Activated CD4-positive, CD25-positive, alpha-beta regulatory T cell (primary cell): Measurements from ENCODE around the gene LTBP2.

Experiments
- DNase-seq, 4 experiments: peaks; one replicate each; lab custom pipeline; 2025; lab: John Stamatoyannopoulos, UW

Gene LTBP2

DNA sequence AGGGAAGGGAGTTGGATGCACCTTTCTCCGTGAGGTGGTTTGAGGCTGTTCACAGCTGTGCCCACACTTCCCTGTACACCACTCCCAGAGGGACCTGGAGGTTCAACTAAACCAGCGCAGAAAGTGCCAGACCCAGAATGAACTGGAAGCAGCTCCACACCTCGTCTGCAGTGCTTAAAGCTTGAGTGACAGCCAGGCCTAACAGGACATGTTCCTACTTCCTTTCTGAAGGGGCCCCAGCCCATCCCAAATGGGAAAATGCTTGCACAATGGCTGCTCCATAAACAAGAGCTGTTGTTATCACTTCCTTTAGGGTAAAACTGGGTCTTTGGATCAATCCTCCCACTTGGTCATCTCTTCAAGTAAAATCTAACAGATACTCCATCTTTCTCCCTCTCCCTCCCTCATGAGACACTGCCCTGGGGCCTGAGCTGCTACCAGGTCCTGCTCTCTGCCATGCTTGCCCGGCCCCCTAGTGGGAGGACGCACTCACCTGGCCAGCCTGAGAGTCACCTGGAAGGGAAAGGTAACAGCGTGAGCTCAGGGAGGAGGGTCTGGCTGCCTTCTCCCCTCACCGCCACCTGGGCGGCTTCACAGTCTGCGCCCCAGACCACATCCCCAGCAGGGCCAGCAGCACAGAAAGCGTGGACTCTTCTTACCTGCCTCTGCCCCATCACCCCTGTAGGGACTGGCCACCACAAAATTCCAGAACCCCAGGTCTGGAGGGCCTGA lies 85.0 kb downstream of the LTBP2 start:
- DNase-seq, result no peak

DNA sequence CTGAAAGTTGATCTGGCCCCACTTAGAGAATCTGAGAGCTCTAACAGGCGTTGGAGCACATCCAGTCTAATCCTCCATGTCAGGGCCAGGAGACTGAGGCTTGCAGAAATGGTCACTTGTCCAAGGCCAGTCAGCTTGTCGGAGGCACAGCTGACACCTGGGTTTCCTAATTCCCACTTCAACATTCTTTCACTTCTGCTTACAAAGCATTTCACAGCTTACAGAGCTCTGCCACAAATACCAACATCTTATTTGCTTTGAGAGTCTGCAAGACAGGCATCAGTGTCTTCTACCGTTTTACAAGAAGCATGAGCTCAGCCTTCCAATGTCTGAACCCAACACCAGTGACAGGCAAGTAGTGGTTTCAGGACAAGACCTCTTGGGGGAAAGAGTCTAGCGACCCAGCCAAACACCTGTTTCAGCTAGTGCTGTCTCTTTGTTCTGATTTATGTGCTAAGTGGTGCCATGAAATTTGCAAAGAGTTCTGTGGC lies 86.6 kb downstream of the LTBP2 start:
- DNase-seq, result no peak

DNA sequence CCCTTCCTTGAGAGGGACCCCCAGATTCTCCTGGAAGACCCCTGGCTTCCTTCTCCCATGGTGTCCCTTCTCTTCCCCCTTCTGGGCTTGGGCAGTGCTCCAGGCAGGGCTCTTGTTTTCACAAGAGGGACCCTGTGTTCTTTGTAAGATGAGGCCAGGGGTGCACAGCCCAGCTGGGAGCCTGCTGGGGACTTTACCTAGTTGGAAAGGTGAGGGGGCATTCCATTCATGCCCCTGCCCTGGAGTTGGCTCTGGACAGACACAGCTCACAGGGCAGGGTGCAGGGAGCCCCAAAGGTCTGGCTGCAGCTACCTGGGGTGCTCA lies 87.3 kb downstream of the LTBP2 start:
- DNase-seq, result no peak

DNA sequence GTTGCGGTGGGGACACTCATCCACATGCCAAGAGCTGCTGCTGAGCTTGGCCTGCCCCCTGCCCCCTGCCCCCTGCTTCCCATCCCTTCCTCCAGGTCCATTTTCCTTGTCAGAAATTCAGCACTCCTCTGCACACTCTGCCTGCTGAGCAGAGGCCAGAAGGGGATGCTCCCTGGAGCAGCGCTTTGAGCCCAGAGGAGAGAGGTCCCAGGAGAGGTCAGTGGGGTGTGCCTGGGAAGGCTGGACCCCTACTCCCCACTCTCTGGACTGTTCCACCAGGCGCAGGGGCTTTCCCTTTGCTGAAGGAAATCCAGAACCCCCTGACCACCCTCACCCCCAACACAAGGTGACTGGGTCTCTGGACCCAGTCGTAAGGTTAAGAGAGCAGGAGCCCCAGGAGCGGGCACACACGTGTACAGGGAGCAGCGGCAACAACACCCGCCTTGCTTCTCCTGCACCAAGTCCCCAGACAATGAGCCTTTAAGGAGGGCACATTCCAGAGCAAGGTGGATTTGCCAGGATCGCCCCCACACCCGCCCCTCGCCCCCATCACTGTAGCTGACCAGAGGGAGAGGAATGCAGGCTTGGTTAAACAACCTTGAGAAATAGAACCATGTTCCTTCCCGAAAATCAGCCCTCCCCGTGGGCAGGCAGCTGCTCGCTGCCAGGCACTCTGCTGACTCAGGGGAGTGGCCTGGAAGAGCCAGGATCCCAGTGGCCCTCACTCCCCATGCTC lies 87.8 kb downstream of the LTBP2 start:
- DNase-seq, result no peak

DNA sequence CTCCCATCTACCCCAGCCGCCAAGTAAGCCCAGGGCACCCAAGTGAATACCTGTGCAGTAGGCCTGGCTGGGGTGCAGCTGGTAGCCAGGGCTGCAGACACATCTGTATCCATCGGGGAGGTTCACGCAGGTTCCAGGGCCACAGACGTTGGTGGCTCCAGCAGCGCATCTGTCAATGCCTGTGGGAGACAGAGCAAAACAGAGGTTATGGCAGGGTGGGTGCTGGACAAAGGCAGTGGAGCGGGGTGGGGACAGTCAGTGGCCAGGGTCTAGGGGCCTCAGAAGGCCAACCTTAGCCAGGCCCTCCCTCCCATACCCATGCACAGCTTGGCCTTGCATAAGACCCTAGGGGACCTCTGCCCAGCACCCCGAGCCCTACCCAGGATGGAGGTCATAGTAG lies 89.3 kb downstream of the LTBP2 start:
- DNase-seq, result no peak

DNA sequence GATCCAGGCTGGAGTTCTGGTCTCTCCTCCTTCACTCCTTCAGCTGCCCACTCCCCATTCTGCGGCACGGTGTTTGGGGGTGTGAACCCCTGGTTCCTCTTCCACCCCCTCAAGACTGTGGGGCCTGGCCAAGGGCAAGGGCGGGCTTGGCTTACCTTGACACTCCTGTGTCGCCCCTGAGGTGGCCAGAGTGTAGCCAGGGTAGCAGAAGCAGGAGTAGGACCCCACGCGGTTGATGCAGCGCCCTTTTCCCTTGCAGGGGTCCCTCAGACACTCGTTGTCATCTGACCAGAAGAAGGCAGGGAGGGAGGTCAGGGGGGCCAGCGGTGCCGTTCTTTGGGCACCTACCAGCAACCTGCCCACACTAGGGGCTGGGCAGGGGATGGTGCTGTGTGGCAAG lies 90.3 kb downstream of the LTBP2 start:
- DNase-seq, result no peak

DNA sequence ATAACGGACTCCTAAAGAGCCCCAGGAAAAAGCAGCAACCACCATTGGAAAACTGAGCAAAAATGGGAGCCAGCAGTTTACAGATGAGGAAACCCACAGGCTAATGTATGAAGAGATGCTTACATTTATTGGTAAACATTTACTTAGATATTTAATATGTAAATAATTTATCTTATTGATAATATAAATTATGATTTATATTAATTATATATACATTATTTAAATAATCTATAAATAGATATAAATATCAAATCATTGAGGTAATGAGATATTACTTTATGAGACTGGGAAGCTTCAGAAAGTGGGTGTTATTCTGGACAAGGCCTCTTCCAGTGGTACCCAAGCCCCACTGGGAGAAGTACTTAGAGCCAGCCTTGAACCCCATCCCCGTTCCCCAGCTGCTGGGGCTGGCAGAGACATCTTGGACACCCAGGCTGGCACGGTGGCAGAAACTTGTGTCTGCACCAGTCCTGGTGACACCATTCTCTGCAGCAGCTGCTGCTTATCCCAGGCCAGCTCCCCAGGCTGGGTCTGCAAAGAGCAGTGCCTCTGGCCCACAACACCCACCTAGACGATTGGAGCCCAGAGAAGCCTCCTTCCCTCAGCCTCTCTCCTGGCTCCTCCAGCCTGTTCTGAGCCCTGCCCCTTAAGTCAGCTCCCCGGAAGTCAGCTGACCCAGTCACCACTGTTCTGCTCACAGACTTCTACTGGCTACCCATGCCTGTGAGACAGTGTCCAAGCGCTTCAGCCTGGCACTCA lies 92.5 kb downstream of the LTBP2 start:
- no peak for DNase-seq

DNA sequence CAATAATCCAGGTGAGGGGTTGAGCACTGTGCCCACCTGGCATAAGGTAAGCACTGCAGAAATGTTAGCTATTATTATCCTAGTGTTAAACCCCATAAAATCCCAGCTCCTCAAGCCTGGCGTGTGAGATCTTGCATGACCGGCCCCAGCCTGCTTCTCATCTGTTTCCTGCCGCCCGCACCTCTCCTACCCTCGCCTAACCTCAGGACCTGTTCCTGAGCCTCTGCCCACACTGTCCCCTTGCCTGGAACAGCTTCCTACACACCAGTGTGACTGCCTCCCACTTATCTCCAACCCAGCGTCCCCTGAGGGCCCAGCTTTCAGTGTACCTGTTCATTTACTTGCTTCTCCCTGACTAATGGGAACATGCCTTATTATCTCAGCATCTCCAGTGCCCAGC lies 93.8 kb downstream of the LTBP2 start:
- no peak for DNase-seq

DNA sequence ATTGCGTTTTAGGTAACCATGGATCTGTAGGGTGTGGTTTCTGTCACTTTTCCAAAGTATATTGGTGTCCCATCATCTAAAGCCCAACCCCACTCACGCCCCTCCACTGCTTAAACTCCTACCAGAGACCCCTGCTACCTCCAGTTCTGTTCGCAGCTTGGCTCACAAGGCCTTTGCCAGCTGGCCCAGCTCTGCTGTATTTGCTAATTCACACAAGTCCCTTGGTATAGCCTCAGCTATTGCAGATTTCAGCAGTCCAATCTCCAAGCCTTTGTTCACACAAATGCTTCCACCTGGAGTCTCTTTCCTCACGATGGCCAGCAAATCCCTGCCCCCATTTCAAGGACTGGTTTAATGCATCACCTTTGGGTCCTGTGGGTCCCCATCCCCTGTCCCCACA lies 94.3 kb downstream of the LTBP2 start:
- DNase-seq, result no peak

DNA sequence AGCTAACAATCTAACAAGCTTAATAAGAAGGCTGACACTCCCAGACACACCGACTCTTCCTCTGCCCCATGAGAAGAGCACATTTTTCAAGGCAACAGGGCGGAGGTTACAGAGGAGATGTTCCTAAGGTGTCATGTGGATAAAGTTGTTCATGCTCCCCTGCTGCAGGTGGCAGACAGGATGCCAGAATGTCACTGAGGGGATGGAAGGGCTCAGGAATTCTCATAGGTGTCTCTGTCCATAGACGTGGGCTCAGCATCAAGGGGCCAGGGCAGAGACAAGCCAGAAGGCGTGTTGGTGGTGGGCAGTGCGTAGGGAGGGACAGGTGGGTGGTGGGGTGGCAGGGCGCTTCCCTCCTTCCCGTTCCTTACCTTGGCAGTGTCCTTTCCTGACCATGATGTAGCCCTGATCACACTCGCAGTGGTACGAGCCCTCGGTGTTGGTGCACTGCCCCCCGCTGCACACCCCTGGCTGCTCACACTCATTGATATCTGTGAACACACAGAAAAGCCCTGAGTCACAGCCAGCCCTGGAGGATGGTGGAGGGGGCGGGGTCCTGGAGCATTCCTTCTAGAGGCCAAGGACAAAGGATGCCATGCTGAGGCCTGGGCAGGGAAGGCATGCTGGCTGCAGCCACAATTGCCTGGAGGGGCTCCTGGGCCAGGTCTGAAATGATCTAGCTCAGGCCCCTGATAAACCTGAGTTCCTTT lies 95.4 kb downstream of the LTBP2 start:
- no peak for DNase-seq

DNA sequence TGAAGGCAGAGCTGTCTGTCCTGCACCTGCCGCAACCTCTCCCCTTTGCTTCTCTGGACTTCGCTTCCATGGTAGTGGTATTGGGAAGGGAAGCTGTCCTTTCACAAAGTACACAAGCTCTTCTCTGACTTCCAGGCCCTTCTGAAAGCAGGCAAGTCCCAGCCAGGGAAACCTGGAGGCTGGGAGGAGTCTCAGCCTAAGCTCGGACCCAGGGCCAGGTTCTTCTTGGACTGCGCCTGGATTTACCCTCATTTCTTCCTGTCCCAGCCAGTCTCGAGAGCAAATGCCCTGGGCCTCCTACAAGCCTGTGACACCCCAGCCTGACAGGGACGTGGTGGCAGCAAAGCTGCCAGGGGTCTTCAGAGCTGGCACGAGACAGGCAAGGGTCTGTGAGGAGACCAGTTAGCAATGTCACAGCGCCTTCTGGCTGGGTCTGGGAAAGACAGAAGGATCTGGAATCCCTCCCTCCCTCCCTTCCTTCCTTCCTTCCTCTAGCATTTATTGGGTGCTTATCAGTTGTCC lies 96.1 kb downstream of the LTBP2 start:
- no peak for DNase-seq

DNA sequence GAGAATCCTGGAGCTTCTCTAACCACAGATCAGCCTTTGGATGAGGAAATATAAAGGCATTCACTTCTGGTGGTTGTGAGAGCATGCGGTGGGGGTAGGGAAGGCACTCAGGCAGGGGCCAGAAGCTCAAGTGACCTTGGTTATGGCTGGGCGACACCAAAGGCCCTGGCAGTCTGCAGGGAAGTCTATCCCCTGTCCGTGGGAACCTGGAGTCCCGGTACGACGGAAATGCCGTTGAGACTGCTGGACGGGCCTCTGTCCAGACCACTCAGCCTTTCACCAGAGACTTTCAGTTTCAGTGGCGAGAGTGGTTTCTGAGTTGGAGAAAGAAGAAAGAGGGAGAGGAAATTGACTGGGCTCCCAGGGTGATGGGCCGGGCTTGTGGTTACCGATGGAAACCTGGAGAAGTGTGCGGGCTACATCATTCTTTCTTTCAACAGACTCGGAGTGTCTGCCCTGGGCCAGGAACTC lies 97.5 kb downstream of the LTBP2 start:
- DNase-seq, result no peak

DNA sequence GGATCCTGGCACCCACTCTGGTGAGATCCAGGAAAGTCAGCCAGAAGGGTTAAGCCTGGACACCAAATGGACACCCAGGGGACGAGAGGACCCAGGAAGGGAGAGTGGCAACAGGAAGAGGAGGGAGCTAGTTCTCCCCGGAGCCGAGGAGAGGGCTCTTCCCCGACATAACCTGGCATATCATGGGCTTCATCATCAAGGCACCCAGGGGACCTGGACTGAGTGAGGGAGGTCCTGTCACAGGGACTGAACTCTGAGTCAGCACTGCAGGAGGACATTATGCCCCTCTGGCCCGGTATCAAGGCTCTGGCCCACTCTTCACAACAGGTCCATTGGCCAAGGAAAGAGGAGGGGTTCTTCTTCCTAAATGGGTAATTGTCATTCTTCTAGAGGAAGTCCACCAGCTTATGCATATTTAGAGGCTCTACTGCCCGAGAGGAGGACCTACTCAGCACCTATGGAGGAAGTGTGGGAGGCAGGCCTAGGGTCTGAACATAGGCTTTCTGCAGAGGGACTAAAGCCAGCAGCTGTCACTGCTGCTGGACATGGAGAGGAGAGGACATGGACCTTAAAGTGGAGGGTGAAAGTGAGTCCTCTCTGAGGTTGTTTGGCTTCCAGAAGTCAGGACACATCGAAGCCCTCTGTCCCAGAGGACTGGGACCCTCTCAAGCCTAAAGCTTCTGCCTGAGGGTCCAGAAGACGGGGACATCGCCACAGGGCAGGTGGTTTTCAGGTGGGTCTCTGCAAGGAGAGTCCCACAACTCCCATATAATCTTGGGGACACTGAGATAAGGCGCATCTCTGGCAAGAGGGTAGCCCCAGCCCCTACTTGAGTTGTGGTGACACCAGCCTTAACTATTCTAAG lies 99.8 kb downstream of the LTBP2 start:
- no peak for DNase-seq

DNA sequence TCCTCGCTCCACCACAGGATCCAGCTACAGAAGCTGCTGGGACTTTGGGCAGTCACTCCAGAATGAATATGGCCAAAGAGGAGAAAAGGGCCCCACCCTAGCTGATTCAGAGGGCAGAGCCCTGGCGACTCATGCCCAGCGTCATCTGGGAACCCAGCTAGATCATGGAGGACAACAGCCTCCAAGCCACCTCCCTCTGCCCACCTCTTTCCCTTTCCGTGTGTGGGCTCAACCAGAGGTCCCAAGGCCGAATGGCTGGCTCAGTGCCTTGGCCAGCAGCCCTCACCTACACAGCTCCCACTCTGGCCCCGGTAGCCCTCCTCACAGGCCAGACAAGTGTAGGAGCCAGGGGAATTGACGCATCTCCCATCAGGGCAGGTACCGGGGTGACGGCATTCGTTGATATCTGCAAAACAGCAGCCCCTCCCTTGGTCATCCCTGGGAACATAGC lies 101.1 kb downstream of the LTBP2 start:
- DNase-seq, result no peak

DNA sequence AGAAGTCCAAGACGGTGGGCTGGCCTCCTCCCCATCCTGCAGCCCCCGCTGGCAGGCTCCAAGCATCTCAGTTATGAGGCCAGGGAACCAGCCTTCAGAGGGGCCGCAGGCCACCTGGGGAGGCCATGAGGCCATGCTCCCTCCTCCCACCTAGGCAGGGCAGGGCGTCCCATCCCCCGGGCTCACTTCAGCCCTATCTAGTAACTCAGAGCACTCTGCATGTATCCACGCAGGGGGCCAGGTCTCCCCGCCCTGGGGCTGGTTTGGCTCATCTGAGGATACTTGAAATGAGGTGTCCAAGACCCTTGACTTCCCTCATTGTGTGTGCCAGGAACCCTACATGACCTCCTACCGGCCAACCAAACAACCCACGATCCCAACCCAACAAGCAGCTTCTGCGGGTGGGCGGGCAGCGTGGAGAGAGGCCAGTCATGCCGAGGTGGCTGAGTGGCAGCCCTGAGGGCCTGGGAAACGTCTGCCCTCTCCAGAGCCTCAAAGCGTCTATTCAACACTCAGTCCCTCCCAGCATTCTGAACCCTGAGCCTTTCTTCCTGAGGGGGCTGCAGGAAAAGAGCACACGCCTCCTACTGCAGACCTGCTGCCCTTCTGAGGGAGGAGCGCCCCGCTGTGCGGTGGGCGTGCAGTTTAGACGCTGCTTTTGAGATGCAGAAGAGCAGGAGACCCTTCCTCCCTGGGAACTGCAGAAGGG lies 101.7 kb downstream of the LTBP2 start:
- DNase-seq, result no peak

DNA sequence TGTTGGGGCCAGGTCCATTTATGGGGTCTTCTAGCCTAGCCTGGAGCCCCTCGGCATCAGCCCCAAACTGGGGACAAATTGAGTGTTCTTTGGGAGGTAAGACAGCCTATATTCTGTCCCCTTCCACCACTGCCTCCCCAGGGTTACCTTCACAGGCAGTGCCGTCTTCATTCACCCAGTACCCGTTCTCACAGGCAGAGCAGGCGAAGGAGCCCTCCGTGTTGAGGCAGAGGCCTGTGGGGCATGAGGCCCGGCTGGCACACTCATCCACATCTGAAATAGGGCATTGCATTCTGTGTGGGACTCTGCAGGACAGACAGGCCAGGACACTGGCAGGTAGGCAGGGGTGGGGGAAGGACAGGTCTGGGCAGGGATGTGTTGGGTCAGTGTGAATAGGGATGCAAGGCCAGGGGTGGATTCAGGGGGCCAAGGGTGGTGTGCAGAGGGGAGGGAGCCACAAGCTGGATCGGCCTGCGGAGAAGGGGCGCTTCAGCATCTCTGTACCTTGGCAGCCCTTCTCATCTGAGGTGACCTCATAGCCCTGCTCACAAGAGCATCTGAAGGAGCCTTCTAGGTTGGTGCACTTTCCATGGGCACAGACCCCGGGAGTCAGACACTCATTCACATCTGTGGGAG lies 102.3 kb downstream of the LTBP2 start:
- no peak for DNase-seq

DNA sequence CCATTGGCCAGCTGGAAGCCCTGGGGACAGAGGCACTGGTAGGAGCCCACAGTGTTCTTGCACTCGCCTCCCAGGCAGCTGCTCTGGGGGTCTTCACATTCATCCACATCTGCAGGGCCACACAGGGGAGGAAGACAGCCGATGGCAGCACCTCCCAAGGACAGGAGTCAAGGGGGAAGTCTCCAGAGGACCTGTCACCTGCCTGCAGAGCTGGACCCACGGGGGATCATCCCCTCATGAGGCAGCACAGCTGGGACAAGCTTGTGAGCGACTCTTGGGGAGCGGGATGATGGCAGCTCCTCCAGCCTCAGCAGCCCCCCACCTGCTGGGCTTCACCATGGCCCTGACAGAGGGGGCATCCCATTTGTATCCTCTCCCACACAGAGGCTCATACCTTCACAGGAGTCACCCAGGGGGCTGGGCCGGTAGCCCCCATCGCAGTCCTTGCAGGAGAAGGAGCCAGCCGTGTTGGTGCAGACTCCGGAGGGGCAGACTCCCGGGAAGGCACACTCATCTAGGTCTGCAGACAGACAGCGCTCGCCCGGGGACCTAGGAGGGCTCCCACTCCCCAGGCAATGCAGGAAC lies 103.1 kb downstream of the LTBP2 start:
- no peak for DNase-seq

DNA sequence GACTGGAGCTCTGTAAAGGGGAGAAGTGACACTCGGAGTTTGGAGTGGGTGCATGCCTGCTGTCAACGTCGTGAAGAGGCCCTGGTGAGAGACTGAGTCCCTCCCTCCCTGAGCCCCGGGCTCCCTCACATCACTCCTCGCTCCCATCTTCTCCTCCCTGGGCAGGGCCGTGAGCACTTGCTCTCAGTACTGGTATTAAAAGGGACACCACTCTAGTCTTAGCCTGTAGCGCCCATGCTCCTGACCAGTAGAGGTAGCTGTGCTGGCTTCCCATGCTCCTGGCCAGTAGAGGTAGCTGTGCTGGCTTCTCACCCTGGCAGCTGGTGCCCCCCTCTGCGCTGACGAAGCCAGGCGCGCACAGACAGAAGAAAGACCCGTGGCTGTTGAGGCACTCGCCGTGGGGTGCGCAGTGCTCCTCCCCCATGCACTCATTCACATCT lies 103.7 kb downstream of the LTBP2 start:
- DNase-seq, result no peak

DNA sequence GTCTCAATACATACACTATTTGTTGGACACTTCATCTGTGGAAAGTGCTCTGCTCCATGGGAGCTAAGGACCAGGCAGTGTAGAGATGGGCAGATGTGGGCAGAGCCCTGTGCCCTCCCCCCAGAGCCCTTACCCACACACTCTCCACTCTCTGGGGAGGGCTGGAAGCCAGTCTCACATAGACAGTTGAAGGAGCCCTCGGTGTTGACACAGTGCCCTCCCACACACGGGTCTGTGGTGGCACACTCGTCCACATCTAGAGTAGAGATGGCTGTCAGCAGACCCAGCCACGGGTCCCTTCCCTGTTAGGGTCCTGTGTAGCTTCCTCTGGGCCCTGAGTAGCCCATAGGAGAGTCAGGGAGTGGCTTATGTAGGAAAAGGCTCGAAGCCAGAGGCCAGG lies 104.2 kb downstream of the LTBP2 start:
- DNase-seq, result no peak
